ENCODE data around the gene NCAM1. TPM values are rescaled to one million over a fixed set of nuclear protein-coding genes. Genes with fewer than 3 reads are reported as not detected.

The NCAM1 gene
- total and polyA plus RNA-seq, 2 of the 13 experiments (the other 11 are each of a cell fraction or from before 2014, with no cell fraction given) = 0.05 TPM; not detected in 1

GRCh38 chr11:113311536-113311935 is 350.3 kb downstream of the NCAM1 start:
- intact Hi-C loops (cut with micrococcal nuclease; ENCODE audit: unreplicated experiment) = no loop called here
- ChIA-PET CTCF (ENCODE audit: low intra/inter-chr PET ratio, low total read pairs) (no interaction called here), POLR2A (no interaction called here)
- no peak for DNase-seq (ENCODE audit: low spot score)
- H3K27me3 ChIP-seq (ENCODE audit: control insufficient read depth in 1 of 2, insufficient read depth in 2 of 2, low read length in 2 of 2) = no peaks in the 10 kb centered on the region
- no peak for FAIRE-seq
- H3K4me1 ChIP-seq (ENCODE audit: insufficient read depth, low read length) = peaks cover 19% of the 10 kb centered on the region
- BruUV-seq (replicated peaks) = no TSS peak
- WGBS (ENCODE audit: low lambda C conversion rate) = 59% methylated on average over 1 of the region's 1 CpG
- peaks cover 3% of the 10 kb centered on the region for H3K79me2 ChIP-seq (ENCODE audit: insufficient read depth, low read length)
- no peak overlapping the region for H3K9ac ChIP-seq (ENCODE audit: insufficient read depth, low read depth, low read length)
- H2AFZ ChIP-seq (ENCODE audit: low read length) = no peak overlapping the region
- H3K4me2 ChIP-seq (ENCODE audit: low read depth, low read length) = no peak overlapping the region
- TF ChIP-seq BHLHE40 (IDR thresholded peaks at IDR 0.05; ENCODE audit: low read length) (no peak), TRAFD1 (CRISPR knock-in tag; IDR thresholded peaks at IDR 0.05; ENCODE audit: borderline replicate concordance) (no peak), HNF1A (IDR thresholded peaks at IDR 0.05; ENCODE audit: low read depth) (no peak), HNF1A (CRISPR knock-in tag; IDR thresholded peaks at IDR 0.05; ENCODE audit: borderline replicate concordance) (no peak)
- ATAC-seq = no peak
- H3K9me3 ChIP-seq (ENCODE audit: low read length) = no peaks in the 10 kb centered on the region
- in situ Hi-C loops (cut with HindIII; ENCODE audit: extremely low pct_ligation_motif_present, low pct_unique_long_range_greater_than_20kb) = no loop called here
- H3K36me3 ChIP-seq (replicated peaks in 1 of 2; ENCODE audit: control insufficient read depth in 1 of 2, insufficient read depth in 2 of 2, low read length in 2 of 2) = no peaks in the 10 kb centered on the region
- H3K27ac ChIP-seq (ENCODE audit: extremely low read length, insufficient read depth, low read length) = no peak overlapping the region
- no peaks in the 10 kb centered on the region for H4K20me1 ChIP-seq (ENCODE audit: insufficient read depth, low read length)
- H3K4me3 ChIP-seq (replicated peaks in 1 of 3; ENCODE audit: insufficient read depth in 1 of 3, low read depth in 2 of 3, low read length in 3 of 3) = no peak overlapping the region
